OCI-LY7 (cell line): ENCODE results near the gene ITSN1. TPM values are rescaled to one million over a fixed set of nuclear protein-coding genes. Genes with fewer than 3 reads are reported as not detected.
"Not testable (repeated sequence)": the region's sequence is repeated elsewhere in the genome, so short reads cannot be mapped to it uniquely, and the experiment has no call there.

Experiments used
- BruUV-seq: library from RNA; stranded (reverse); fragments of 400-500 nt; replicated peaks from 2 replicates; lab custom pipeline; 2021; lab: Mats Ljungman, UMichigan
- CTCF ChIA-PET: fragments of 300-600 bp; sonication (Branson Sonifier 250); formaldehyde crosslinking; loops from one replicate; lab custom pipeline; 2022; ENCODE audit warnings: antibody characterized with exemption; ENCODE audit not compliant: unreplicated experiment; lab: Charles Lee
- POLR2A ChIA-PET: fragments of 300-600 bp; sonication (Branson Sonifier 250); formaldehyde crosslinking; loops from one replicate; lab custom pipeline; 2022; ENCODE audit warnings: antibody characterized with exemption; lab: Charles Lee
- DNase-seq: peaks from one replicate; pipeline ENCODE4 v3.0.0-alpha.2; 2015; ENCODE audit warnings: low spot score
- H2AFZ ChIP-seq: fragments of 200-600 bp; sonication (generic), shearing (Covaris generic); 2 replicates; pipeline ENCODE4 v1.6.1; 2014; ENCODE audit warnings: mild to moderate bottlenecking, antibody characterized with exemption, low read length, moderate library complexity
- H3K27ac ChIP-seq: fragments of 200-600 bp; sonication (generic); 2 replicates; pipeline ENCODE4 v1.5.1; 2014; ENCODE audit warnings: mixed run types, low read depth, mild to moderate bottlenecking, moderate library complexity, low read length, inconsistent platforms; ENCODE audit not compliant: poor library complexity, severe bottlenecking
- H3K36me3 ChIP-seq: fragments of 200-600 bp; sonication (generic); 2 replicates; pipeline ENCODE4 v1.6.1; 2014; ENCODE audit warnings: mild to moderate bottlenecking, antibody characterized with exemption, low read length, moderate library complexity, mixed read lengths; ENCODE audit not compliant: insufficient read depth
- H3K4me1 ChIP-seq: fragments of 200-600 bp; sonication (generic); 2 replicates; pipeline ENCODE4 v1.5.1; 2014; ENCODE audit warnings: mild to moderate bottlenecking, low read length; ENCODE audit not compliant: insufficient read depth, poor library complexity, severe bottlenecking
- H3K4me2 ChIP-seq: fragments of 200-600 bp; sonication (generic); 2 replicates; pipeline ENCODE4 v1.6.1; 2014; ENCODE audit warnings: mild to moderate bottlenecking, low read length
- H3K4me3 ChIP-seq: fragments of 200-600 bp; sonication (generic); 2 replicates; pipeline ENCODE4 v1.5.1; 2014; ENCODE audit warnings: mild to moderate bottlenecking, low read depth, low read length; ENCODE audit not compliant: poor library complexity, severe bottlenecking
- H3K79me2 ChIP-seq: fragments of 200-600 bp; sonication (generic); 2 replicates; pipeline ENCODE4 v1.6.1; 2016; ENCODE audit warnings: low read depth, mild to moderate bottlenecking, low read length, moderate library complexity, mixed read lengths; ENCODE audit not compliant: insufficient read depth
- H3K9me2 ChIP-seq: fragments of 200-600 bp; sonication (generic); 2 replicates; pipeline ENCODE4 v1.6.1; 2016; ENCODE audit warnings: mild to moderate bottlenecking, low read length, mixed read lengths; ENCODE audit not compliant: insufficient read depth
- H3K9me3 ChIP-seq: fragments of 200-600 bp; sonication (generic); 2 replicates; pipeline ENCODE4 v1.6.1; 2014; ENCODE audit warnings: mild to moderate bottlenecking, mixed run types, low read length, mixed read lengths
- H4K20me1 ChIP-seq: fragments of 200-600 bp; sonication (generic); 2 replicates; pipeline ENCODE4 v1.6.1; 2014; ENCODE audit warnings: mild to moderate bottlenecking, antibody characterized with exemption, low read length, moderate library complexity, mixed read lengths; ENCODE audit not compliant: insufficient read depth
- CTCF ChIP-seq: fragments of 200-600 bp; sonication (generic); conservative IDR thresholded peaks from 2 replicates; pipeline ENCODE4 v1.5.1; 2014; ENCODE audit warnings: mild to moderate bottlenecking, antibody characterized with exemption, low read length, moderate library complexity, mixed read lengths
- EZH2phosphoT487 ChIP-seq: fragments of 200-600 bp; sonication (generic); IDR thresholded peaks from 2 replicates; pipeline ENCODE4 v1.6.1; 2018; ENCODE audit warnings: low read depth, borderline replicate concordance, mild to moderate bottlenecking, mixed run types, antibody characterized with exemption, low read length, moderate library complexity, mixed read lengths
- intact Hi-C: fragments of 100-400 bp; cut with micrococcal nuclease; formaldehyde crosslinking; loops from one replicate; pipeline ENCODE4 v1.10.0; 2022; ENCODE audit not compliant: unreplicated experiment
- total RNA-seq, 2 experiments: library from RNA; depleted of rRNA in 1 of 2; stranded (reverse); fragments of >200 nt in 1 of 2; shearing (Covaris generic) in 1 of 2; gene quantifications; 2 replicates each; pipeline ENCODE4 v1.2.3, GENCODE V29; 2014 to 2022

ITSN1 gene
- total RNA-seq, 2 experiments from 2014 or later: 0.60 to 5.9 TPM

GRCh38 chr21:33619726-33620125 lies 22.6 kb upstream of the ITSN1 start:
- POLR2A ChIA-PET: interaction anchor here (1.9 kb wide), 1 partner anchor 11 kb away, joined by 4 read pairs; no protein-coding TSS in a partner anchor
- no TSS peak for BruUV-seq
- no peak for DNase-seq

DNA sequence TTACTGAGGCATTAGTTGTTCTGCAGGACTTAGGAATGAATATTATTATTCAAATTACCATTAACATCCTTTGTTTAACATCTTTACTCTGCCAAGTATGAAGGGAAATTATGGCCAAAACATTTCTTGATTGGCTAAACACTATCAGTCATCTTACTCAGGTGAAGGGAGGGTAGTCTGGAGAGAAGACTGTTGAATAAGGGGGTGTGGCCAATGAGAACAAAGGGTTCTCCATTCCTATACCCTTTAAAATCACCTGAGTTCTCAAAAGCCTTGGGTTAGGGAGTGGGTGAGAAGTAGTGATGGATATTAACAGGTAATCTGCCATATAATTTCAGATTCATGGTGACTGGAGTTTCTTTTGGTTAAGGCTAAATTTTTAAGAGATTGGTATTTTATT lies 20.0 kb upstream of the ITSN1 start:
- CTCF ChIA-PET: no interaction called here

More at GRCh38 chr21:33619726-33620125, 22.6 kb upstream of the ITSN1 start:
- no peaks in the 10 kb centered on the region for H3K79me2 ChIP-seq
- no peak overlapping the region for H3K27ac ChIP-seq
- CTCF ChIA-PET: no interaction called here
- peaks cover 18% of the 10 kb centered on the region for H3K36me3 ChIP-seq
- H3K4me2 ChIP-seq: no peak overlapping the region
- TF ChIP-seq EZH2phosphoT487 (no peak), CTCF (no peak)
- no peaks in the 10 kb centered on the region for H3K9me2 ChIP-seq
- H2AFZ ChIP-seq: no peak overlapping the region
- no peaks in the 10 kb centered on the region for H3K4me1 ChIP-seq
- no peak overlapping the region for H3K4me3 ChIP-seq
- no peaks in the 10 kb centered on the region for H3K9me3 ChIP-seq
- intact Hi-C loops: no loop called here
- H4K20me1 ChIP-seq: no peaks in the 10 kb centered on the region

DNA sequence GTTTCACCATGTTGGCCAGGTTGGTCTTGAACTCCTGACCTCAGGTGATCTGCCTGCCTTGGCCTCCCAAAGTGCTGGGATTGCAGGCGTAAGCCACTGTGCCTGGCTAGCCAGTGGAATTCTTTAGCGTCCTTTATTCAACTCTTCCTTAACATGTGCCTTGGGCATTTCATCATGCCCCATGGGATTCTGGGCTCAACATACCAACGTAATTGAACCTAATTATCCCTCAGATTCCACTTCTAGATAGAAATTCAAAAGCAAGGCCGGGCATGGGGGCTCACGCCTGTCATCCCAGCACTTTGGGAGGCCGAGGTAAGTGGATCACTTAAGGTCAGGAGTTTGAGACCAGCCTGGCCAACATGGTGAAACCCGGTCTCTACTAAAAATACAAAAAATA lies 16.1 kb upstream of the ITSN1 start:
- DNase-seq, H4K20me1 ChIP-seq, BruUV-seq, H2AFZ ChIP-seq, H3K79me2 ChIP-seq, H3K27ac ChIP-seq, H3K4me2 ChIP-seq, H3K9me2 ChIP-seq, H3K4me3 ChIP-seq, H3K9me3 ChIP-seq, CTCF ChIA-PET, H3K4me1 ChIP-seq, intact Hi-C loops: not testable (repeated sequence)
- peaks cover 32% of the 10 kb centered on the region for H3K36me3 ChIP-seq
- POLR2A ChIA-PET: interaction anchor here (0.6 kb wide), 1 partner anchor 996 kb away, joined by 5 read pairs; no protein-coding TSS in a partner anchor

More for the DNA sequence above, 20.0 kb upstream of the ITSN1 start:
- POLR2A ChIA-PET: no interaction called here
- no peak for TF ChIP-seq EZH2phosphoT487
- TF ChIP-seq CTCF: no peak
- no peak overlapping the region for H2AFZ ChIP-seq
- H3K9me3 ChIP-seq: no peaks in the 10 kb centered on the region
- no peak overlapping the region for H3K4me2 ChIP-seq
- H3K79me2 ChIP-seq: no peaks in the 10 kb centered on the region
- peaks cover 18% of the 10 kb centered on the region for H3K36me3 ChIP-seq
- no peaks in the 10 kb centered on the region for H4K20me1 ChIP-seq
- intact Hi-C loops: no loop called here
- no peaks in the 10 kb centered on the region for H3K4me1 ChIP-seq
- no peak overlapping the region for H3K4me3 ChIP-seq
- H3K9me2 ChIP-seq: no peaks in the 10 kb centered on the region
- BruUV-seq: no TSS peak
- DNase-seq: no peak
- no peak overlapping the region for H3K27ac ChIP-seq
